Ovary (tissue), 3 donors: ENCODE data around the gene WDR90.

ENCODE experiments used
- POLR2A ChIP-seq: fragments of 450-650 bp; IDR thresholded peaks from one replicate; pipeline ENCODE4 v1.6.1; 2017; ENCODE audit warnings: antibody characterized with exemption, mild to moderate bottlenecking, moderate library complexity
- TF ChIP-seq, protein P1 (sequence below), 3 donors: fragments of 450-650 bp in 2 of 3; fragments of 200-600 bp in 1 of 3; IDR thresholded peaks; one replicate each; pipeline versions ENCODE4 v1.5.1 to v1.8.0; 2016 to 2022; ENCODE audit warnings: antibody characterized with exemption in 3 of 3, mild to moderate bottlenecking in 1 of 3
- donor health status: DM: no; HTN: no; CAD: no.

GRCh38 chr16:675884-676564 is 26.9 kb downstream of the WDR90 start:
- TF ChIP-seq, protein P1, sequence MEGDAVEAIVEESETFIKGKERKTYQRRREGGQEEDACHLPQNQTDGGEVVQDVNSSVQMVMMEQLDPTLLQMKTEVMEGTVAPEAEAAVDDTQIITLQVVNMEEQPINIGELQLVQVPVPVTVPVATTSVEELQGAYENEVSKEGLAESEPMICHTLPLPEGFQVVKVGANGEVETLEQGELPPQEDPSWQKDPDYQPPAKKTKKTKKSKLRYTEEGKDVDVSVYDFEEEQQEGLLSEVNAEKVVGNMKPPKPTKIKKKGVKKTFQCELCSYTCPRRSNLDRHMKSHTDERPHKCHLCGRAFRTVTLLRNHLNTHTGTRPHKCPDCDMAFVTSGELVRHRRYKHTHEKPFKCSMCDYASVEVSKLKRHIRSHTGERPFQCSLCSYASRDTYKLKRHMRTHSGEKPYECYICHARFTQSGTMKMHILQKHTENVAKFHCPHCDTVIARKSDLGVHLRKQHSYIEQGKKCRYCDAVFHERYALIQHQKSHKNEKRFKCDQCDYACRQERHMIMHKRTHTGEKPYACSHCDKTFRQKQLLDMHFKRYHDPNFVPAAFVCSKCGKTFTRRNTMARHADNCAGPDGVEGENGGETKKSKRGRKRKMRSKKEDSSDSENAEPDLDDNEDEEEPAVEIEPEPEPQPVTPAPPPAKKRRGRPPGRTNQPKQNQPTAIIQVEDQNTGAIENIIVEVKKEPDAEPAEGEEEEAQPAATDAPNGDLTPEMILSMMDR (IDR thresholded peaks at IDR 0.05): no peak
- TF ChIP-seq POLR2A: no peak
